HUES6 (cell line): ENCODE measurements around the gene SMG6.
"Not testable (repeated sequence)": the region's sequence is repeated elsewhere in the genome, so short reads cannot be mapped to it uniquely, and the experiment has no call there.

ENCODE experiments used
- H3K27ac ChIP-seq: 2 replicates; pipeline ENCODE4 v1.7.0; 2013; ENCODE audit warnings: low read depth, mild to moderate bottlenecking, low read length, inconsistent platforms
- H3K27me3 ChIP-seq: 2 replicates; pipeline ENCODE4 v1.6.1; 2013; ENCODE audit warnings: low read length; ENCODE audit not compliant: control insufficient read depth, insufficient read depth
- H3K36me3 ChIP-seq: 2 replicates; pipeline ENCODE4 v1.6.1; 2013; ENCODE audit warnings: low read length; ENCODE audit not compliant: control insufficient read depth, insufficient read depth
- H3K4me1 ChIP-seq: 2 replicates; pipeline ENCODE4 v1.6.1; 2013; ENCODE audit warnings: low read length; ENCODE audit not compliant: control insufficient read depth, insufficient read depth
- H3K4me3 ChIP-seq: 2 replicates; pipeline ENCODE4 v1.5.1; 2013; ENCODE audit warnings: low read depth, low read length
- H3K9ac ChIP-seq: one replicate; pipeline ENCODE4 v1.6.1; 2013; ENCODE audit warnings: mild to moderate bottlenecking, low read length
- H3K9me3 ChIP-seq: 2 replicates; pipeline ENCODE4 v1.6.1; 2013; ENCODE audit warnings: low read depth, low read length; ENCODE audit not compliant: control insufficient read depth, insufficient read depth

SMG6 gene

DNA sequence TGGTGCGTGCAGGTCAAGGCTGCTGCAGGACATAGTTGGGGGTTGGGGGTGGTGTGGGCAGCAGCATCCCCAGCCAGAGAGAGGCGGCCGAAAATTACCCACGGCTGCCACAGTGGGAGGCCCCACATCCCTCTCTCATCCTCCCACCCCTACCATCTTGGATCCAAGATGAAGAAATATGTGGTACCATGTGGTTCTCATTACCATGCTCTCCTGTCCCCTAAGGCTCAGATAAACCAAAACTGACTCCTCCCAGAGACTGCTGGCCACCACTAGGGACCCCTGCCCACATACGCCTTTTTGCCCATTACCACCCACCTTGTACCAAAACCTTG, 128.3 kb downstream of the SMG6 start:
- peaks cover 19% of the 10 kb centered on the region; the same call in 1 of the 2 replicates for H3K4me1 ChIP-seq
- no peak overlapping the region for H3K9ac ChIP-seq
- no peak overlapping the region for H3K27ac ChIP-seq
- H3K27me3 ChIP-seq = no peaks in the 10 kb centered on the region
- no peak overlapping the region for H3K4me3 ChIP-seq
- H3K36me3 ChIP-seq = peaks cover 21% of the 10 kb centered on the region; the same call in 1 of the 2 replicates
- no peaks in the 10 kb centered on the region for H3K9me3 ChIP-seq

DNA sequence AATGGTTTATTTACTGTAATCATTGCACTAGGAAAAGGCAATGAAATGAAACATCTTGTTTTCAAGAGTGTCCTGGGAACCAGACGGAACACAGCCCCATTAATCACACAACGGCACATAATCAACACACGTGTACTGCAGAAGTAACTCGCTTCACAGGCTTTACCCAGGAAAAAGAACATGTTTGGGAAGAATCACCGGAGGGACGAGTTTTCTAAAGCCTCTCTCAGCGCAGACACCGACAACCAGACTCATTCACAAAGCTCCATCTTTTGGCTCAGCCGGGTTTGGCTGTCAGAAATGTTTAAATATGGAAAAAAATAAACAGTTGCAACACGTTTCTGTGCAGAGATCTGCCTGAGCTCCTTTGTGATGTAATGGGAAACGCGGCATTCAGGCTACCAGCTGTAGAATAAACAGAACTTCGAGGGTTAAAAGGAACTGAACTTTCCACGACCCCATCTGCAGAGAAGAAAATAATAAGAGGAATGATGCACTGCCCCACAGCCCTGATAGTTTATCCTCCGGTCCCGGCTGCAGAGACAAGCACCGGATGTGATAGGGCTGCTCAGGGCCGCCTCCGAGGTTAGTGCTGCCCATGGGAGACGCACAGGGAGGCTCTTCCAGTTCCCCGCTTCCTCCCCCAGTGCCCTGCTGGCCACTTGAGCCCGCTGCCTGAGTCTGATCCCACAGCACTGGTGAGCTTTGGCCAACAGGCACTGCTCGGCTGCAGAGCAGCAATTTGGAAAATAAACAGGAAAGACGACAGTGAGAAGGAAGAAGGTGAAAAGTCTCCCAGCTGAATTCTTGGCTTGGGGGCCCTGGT, 128.9 kb downstream of the SMG6 start:
- no peaks in the 10 kb centered on the region for H3K9me3 ChIP-seq
- no peak overlapping the region for H3K9ac ChIP-seq
- H3K27ac ChIP-seq = no peak overlapping the region
- H3K4me3 ChIP-seq = no peak overlapping the region
- H3K27me3 ChIP-seq = no peaks in the 10 kb centered on the region
- peaks cover 20% of the 10 kb centered on the region for H3K36me3 ChIP-seq
- H3K4me1 ChIP-seq = peaks cover 19% of the 10 kb centered on the region; the same call in 1 of the 2 replicates

DNA sequence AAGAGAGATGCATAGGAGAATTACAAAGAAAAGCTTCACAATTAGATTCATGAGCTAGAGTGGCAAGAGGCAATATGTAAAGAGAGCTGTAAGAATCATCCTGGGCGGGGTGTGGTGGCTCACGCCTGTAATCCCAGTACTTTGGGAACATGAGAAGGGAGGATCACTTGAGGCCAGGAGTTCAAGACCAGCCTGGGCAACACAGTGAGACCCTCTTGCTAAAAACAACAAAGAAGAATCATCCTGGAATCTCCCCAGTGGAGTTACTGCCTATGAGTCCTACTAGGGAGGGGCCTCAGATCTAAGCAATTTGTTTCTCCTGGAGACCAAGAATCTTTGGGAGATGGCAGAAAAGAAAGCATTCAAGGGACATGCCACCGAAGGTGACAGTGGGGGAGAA, 129.6 kb downstream of the SMG6 start:
- peaks cover 19% of the 10 kb centered on the region; the same call in 1 of the 2 replicates for H3K4me1 ChIP-seq
- H3K9me3 ChIP-seq = no peaks in the 10 kb centered on the region
- H3K9ac ChIP-seq = no peak overlapping the region
- no peak overlapping the region for H3K27ac ChIP-seq
- H3K4me3 ChIP-seq = no peak overlapping the region
- peaks cover 26% of the 10 kb centered on the region for H3K36me3 ChIP-seq
- no peaks in the 10 kb centered on the region for H3K27me3 ChIP-seq

DNA sequence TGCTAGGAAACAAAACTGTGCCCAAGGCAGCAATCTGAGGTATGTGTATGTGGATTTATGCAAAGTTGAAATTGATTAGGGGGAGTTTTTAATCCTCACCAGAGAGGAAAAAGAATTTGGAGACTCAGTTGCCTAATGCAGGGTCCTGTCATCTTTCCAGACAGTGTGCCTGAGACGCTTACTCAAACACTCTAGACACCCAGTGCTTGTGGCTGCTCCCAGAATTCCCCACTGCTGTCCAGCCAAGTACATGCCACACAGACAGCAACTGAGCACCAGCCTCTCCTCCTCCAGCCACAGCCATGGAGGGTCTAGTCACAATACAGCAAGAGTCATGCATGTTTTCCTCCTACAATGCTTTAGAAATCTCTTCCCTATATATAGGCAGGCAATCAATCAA, 130.6 kb downstream of the SMG6 start:
- Histone ChIP-seq H3K9ac (no peak overlapping the region), H3K27ac (no peak overlapping the region), H3K36me3 (peaks cover 26% of the 10 kb centered on the region), H3K27me3 (no peaks in the 10 kb centered on the region), H3K9me3 (no peaks in the 10 kb centered on the region), H3K4me3 (no peak overlapping the region), H3K4me1 (peaks cover 19% of the 10 kb centered on the region; the same call in 1 of the 2 replicates)

DNA sequence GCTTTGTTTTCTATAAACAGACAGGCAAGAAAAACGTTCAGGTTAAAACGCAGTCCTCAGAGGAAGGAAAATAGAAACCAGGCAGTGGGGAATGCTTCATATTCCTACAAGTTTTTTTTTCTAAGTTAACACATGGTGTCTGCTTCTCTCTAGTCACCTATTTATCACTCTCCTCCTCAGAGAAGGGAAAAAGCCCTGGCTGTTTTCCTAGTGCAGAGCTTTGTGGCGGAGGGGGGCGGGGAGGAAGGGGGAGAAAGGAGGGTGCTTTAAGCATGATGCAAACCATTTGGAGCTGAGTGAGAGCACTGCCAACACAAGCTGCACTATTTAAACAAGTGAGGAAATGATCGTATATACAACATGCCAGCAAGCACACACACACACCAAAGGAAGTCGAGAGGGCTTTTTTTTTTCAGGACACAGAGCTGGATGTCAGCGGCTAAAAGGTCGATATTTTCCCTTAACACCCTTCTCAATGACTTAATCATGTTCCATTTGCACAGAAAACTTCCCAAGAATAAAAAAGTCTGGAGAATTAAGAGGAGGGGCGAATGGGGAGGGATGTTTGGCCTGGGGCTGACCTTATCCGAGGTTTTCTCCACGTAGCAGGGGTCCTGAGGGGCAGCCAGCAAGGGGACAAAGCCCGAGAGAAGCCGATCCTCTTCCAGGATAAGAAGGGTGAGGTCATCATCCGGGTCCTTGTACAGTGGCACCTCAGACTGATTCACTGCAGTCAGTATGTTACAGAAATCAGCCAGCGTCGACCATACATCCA, 131.3 kb downstream of the SMG6 start:
- Histone ChIP-seq H3K4me1 (peaks cover 19% of the 10 kb centered on the region; the same call in 1 of the 2 replicates), H3K9ac (peak overlapping the region; percentile 25), H3K27me3 (no peaks in the 10 kb centered on the region), H3K27ac (no peak overlapping the region), H3K9me3 (no peaks in the 10 kb centered on the region), H3K4me3 (no peak overlapping the region), H3K36me3 (peaks cover 26% of the 10 kb centered on the region)

DNA sequence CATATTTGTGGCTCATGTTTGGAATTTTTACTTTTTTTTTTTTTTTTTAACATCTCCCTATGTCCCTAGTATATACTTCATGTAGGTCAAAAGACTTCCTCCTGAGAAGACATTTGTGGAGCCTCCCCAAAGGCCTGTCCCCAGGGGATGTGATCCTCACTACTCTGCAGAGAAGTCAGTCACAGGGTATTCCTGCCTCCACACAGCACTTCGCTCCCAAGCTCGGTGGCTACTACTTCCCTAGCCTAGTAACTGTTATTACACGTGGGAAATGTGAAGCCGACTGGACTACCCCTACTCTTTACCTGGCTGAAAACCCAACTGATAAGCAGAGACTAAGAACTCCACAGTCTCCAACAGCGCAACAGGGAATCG, 131.9 kb downstream of the SMG6 start:
- Histone ChIP-seq H3K4me3 (no peak overlapping the region), H3K9me3 (no peaks in the 10 kb centered on the region), H3K27ac (no peak overlapping the region), H3K36me3 (peaks cover 23% of the 10 kb centered on the region), H3K27me3 (no peaks in the 10 kb centered on the region), H3K9ac (peak overlapping the region; percentile 25), H3K4me1 (peaks cover 19% of the 10 kb centered on the region; the same call in 1 of the 2 replicates)

DNA sequence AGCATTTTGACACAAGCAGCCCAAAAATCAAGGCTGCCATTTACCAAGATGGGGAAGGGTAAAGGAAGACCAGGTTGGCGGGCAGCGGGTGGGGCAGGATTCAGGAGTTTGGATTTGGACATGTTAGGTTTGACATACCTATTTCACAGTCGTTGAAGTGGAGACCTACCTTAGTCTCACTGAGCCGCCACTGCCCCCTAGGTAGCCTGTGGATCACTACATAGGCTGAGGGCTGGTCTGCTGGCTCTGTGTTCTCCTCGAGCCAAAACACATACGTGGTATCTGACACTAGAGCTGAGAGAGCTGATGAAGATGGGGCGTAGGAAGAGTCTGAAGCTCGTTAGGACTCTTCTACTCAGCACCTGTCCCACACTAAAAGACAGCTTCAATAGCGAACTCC, 133.6 kb downstream of the SMG6 start:
- Histone ChIP-seq H3K4me3 (no peak overlapping the region), H3K9me3 (no peaks in the 10 kb centered on the region), H3K9ac (no peak overlapping the region), H3K27ac (no peak overlapping the region), H3K4me1 (peaks cover 19% of the 10 kb centered on the region; the same call in 1 of the 2 replicates), H3K36me3 (peaks cover 30% of the 10 kb centered on the region), H3K27me3 (no peaks in the 10 kb centered on the region)

DNA sequence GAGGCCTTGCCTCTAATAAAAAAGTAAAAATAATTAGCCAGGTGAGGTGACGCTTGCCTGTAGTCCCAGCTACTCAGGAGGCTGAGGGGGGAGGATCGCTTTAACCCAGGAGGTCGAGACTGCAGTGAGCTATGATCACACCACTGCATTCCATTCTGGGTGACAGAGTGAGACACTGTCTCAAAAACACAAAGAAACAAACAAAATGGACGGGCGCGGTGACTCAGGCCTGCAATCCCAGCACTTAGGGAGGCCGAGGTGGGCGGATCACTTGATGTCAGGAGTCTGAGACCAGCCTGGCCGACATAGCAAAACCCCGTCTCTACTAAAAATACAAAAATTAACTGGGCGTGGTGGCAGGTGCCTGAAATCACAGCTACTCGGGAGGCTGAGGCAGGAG, 137.9 kb downstream of the SMG6 start:
- H3K4me1 ChIP-seq, H3K4me3 ChIP-seq, H3K27me3 ChIP-seq, H3K9ac ChIP-seq, H3K27ac ChIP-seq, H3K9me3 ChIP-seq: not testable (repeated sequence)
- H3K36me3 ChIP-seq = peaks cover 34% of the 10 kb centered on the region

DNA sequence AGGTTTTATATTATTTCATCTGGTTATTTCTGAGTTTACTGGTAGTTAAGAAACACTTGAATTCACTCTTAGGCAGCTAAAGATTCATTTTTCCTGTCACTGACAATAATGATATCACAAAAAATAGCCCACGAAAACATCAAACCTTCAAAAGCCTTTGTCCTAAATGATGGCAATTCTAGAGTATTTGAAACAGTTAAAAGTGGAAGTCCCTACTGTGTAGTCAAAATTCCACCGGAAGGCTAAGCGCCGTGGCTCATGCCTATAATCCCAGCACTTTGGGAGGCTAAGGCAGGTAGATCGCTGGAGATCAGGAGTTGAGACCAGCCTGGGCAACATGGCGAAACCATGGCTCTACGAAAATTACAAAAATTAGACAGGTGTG, 145.2 kb downstream of the SMG6 start:
- Histone ChIP-seq H3K9me3 (no peaks in the 10 kb centered on the region), H3K4me3 (no peak overlapping the region), H3K4me1 (no peaks in the 10 kb centered on the region; the same call in 1 of the 2 replicates), H3K9ac (no peak overlapping the region), H3K27ac (no peak overlapping the region), H3K36me3 (peaks cover 21% of the 10 kb centered on the region; the same call in 1 of the 2 replicates), H3K27me3 (no peaks in the 10 kb centered on the region)

DNA sequence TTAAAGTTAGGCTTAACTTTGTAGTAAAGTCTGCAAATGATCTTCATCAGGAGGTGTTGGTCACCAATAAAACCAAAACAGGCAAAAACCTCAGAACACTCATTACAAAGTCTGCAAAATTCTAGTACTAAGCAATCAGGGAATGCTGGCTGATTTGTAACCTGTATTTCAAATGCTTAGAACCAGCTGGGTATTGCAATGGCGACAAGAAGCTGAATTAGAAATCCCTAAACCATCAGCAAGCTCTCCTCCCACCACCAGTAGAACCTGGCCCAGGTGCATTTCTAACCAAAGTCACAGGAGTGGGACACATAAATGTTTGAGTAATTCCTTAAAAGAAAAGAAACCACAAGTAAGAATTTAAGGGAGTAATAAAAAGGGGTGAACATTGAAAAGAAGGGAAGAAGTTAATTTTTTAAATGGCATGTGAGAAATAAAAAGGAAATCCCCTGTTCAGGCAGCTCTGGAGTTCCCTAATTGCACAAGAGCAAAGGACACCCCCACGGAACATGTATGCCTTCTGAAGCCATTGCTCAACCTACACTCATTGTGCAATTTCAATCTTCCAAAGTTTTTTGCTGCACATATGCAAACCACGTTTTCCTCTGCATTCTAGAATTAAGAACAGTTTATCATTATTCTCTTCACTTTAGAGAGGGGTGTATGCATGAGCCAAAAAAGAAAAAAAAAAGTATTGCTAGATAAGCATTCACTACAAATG, 145.8 kb downstream of the SMG6 start:
- H3K4me1 ChIP-seq = no peaks in the 10 kb centered on the region; the same call in 1 of the 2 replicates
- no peak overlapping the region for H3K9ac ChIP-seq
- peaks cover 18% of the 10 kb centered on the region; the same call in 1 of the 2 replicates for H3K36me3 ChIP-seq
- no peaks in the 10 kb centered on the region for H3K9me3 ChIP-seq
- H3K27ac ChIP-seq = no peak overlapping the region
- no peak overlapping the region for H3K4me3 ChIP-seq
- no peaks in the 10 kb centered on the region for H3K27me3 ChIP-seq
